CD4-positive, alpha-beta T cell treated with Interleukin-6 for 4 hours (primary cell): ENCODE data around the gene EVI5.
A peak's percentile ranks its signal among the peaks of the same experiment; 100 is the strongest.

Experiments
- DNase-seq: peaks from one replicate; pipeline ENCODE4 v3.0.0-alpha.2; 2020; ENCODE audit warnings: mixed read lengths

Gene EVI5

DNA sequence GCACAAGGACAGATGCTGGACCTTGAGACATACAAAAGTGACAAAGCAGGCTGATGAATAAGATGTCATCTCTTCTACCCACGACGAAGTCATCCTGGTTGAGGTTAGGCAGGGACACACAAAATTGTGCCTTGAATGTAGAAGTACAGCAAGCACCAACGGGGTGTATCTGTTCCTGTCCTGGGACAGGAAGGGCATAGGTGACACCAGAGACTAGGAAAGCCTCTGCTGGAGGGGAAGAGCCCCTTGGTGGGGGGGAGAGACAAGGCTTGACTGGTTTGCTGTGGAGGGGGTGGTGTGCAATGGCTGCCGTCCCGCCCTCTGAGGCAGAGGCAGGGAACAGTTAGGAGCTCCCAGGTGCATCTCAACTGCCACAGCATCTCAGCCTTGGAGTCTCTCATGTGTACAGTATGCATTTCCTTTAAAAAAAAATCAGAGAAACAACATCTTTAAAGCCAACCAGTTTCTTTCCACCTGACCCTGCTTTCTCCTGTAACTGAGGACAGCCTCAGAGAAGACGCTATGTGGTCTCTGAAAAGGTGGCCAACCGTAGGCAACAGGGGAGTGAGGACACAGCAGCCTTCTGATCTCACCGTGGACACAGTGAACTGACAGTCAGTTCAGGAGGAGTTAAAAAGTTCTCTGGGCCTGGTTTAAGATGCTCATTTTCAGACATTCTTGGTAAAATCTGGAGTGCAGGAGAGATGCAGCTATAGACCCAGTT is 280.5 kb downstream of the EVI5 start:
- DNase-seq: no peak

DNA sequence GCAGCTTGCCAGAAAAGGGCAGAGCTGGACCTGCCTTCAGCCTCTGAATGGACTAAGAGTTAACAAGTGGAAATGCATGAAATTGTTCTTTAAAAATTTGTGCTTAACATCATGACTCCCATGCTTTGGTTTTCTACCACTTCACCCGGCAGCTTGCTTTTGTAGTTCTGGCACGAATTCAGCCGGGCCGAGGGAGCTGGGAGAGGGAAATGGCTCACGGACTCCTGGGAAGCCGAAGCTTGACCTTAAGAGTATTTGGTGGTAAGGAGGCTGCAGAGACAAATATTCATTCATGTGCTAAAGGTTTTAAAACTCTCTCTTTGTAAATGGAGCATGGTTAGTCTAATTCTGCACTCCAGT is 281.0 kb downstream of the EVI5 start:
- no peak for DNase-seq

DNA sequence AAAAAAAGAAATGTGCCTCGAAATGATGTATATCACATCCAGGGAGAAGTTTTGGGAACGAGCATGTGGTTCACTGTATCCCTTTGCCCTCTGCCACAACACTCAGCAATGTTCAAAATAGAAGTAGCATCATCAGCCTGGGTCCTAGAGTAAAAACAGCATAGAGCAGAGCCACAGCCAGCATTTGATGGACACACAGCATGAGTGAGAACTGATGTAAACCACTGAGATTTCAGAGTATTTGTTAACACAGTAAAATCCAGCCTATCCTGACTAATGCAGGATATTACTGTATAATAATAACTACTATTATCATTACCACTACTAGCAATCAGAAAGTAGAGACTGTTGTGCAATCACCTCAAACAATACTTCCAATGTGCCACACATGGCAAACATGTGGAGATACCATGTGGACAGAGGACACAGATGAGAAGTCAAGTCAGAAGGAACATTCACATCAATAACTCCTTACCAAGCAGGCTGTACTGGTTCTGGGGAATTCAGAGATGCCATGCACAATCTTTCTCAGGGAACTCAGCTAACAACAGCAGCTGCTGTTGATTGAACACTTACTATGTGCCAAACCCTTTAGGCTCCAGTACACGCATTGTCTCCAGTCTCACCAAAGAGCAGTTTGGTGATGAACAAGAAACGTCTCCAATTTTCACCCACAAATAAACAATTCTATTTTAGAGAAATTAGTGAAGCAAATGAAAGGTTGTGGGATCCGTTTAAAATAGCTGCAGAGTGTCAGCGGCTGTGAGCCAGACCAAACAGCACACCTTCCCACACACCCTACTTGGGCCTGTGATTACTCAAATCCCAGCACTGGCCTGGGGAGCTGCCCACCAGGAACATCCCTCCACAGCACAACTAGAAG is 281.6 kb downstream of the EVI5 start:
- no peak for DNase-seq

DNA sequence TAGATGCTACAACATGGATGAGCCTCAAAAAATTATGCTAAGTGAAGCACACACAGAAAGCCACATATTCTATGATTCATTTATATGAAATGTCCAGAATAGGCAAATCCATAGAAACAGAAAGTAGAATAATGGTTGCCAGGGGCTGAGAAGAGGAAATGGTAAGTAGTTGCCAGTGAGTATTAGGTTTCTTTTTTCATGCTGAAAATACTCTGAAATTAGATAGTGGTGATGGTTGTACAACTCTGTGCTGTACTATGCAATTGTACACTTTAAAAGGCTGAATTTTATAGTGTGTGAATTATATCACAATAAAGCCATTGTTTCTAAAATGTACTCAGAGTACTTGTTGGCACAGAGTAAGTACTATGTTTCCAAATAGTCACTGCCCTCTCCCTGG is 282.7 kb downstream of the EVI5 start:
- DNase-seq: no peak

DNA sequence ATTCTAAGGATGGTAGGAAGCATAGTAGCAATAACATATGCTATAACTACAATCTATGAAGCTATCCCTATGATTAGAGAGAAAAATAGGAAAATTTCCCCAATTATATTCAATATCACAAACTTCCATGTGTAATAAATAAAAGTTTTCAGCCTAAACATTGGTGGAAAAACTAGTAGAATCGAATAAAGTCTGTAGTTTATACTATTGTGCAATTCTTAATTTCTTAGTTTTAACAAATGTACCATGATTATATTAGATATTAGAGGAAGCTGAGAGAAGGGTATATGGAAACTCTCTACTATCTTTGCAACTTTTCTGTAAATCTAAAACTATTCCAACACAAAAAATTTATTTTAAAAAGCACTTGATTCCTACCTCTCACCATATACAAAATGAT is 284.4 kb downstream of the EVI5 start:
- DNase-seq: no peak

DNA sequence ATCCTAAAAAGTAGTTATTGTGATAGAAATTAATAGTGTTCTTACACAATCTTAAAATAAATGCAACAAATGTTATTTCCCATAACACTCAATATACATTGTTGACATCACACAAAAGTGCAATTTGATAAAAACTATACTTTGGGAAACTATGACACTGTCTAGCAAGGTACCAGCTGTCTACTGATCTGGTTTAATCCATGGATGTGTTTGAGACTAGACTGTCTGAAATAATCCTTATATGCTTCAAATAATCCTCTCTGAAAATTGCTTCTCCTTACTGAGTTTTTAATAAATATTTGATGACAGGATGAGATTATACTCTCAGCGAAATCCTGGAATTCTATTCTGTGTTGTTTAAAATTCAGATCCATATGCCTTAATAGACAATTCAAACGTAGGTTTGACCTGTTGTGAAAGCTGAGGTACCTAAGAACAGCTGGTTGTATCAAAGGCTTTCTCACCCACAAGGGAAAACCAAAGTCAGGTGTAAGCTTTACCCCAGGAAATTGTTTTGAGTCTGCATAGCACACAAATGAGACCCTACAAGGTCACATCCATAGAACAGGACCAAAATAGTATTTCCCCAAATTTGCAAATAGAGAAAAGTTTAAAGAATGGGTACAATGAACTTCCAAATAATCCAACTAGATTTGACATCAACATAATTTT is 289.4 kb downstream of the EVI5 start:
- no peak for DNase-seq

DNA sequence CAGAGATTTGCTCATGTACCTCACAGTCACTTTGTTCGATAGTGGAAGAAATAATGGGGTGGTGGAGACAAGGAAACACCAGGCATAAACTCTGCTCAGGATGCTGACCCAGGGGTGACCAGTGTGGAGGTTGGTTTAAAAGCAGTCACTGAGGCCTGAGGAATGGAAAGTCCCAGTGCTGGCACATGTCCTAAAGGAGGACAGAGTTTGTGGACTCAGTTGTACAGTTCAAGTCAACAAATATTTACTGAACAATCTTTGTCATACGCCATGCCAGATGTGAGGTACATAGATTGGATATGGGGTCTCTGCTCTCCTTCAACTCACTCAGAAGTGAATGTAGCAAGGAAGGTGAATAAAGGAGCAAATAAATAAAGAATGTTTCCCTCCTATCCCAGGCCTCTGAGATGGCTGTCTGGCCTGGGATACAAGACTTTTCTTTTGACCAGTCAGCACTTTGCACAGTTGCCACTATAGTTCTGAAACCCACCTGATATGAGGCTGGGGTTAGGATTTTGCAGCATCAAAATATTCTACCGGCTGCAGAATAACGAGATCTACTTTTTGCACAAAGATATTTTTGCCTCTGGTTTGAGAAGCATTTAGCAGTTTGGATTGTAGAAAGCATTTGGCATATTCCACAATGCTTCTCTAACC is 290.3 kb downstream of the EVI5 start:
- DNase-seq: no peak

DNA sequence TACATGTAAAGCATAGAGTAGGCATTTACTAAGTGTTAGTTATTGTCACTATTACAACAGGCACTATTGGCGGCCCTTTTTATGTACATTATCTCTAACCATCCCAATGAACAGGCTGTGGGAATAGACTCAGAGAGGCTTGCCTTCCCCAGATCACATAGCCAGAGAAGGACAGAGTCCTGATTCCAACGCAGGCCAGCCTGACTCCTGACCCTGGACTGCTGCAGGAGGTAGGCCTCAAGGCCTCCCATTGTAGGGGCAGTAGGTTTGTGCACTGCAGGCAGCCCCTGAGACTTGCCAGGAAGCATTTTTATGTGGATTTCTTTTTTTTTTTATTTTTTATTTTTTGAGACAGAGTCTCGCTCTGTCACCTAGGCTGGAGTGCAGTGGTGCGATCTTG is 291.8 kb downstream of the EVI5 start:
- no peak for DNase-seq

DNA sequence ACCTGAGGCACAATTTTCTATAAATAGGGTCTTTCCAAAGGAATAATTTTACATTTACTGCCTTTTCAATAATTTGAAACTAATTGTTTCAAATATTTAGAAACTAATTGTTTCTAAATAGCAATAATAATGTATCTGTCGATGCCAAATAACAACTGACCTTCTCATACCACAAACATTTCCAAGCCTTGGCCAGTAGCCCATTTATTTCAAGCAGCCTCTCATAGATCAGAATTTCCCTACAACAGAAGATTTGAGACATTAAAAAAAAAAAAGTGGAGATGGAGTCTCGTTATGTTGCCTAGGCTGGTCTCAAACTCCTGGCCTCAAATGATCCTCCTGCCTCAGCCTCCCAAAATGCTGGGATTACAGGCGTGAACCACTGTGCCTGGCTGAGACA is 296.1 kb downstream of the EVI5 start:
- DNase-seq: no peak

DNA sequence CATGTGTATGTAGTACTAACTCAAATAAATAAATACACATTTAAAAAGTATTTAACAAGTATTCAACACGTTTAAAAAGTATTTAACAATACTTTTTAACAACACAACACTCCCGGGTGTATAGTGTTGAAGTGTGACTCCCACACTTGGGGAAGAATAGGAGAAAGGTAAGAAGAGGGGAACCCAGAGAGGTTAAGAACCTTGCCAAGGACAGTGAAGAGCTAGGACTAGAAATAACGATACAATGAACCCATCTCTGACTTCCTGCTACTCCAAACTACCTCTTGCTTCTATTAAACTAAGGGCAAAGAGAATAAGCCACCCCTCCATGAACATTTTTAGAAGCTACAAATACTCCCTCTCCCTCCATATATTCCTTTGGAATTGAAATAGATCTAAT is 296.5 kb downstream of the EVI5 start:
- DNase-seq: no peak

DNA sequence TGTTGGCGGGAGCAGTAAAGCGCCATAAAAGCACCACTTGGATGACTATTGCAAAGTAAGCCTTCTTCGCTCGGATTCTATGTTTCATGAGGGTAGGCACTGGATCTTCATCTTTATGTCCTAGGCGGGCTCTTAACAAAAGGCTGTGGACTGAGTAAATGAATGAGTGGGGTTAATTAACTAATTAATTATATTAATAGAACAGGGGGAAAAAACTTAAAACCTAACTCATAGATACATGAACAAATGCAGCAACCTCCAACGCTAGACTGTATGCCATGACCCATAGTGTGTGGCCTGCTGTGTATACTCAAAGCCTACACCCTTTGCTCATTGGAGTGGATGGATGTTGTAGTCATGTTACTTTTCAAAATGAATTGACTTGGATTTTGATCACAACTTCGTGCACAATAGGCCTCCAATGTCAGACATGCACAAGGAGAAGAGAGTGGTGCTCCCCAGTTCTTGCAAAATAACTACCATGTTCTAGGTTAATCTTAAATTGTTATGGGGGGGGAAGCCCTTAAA is 297.8 kb downstream of the EVI5 start:
- no peak for DNase-seq

DNA sequence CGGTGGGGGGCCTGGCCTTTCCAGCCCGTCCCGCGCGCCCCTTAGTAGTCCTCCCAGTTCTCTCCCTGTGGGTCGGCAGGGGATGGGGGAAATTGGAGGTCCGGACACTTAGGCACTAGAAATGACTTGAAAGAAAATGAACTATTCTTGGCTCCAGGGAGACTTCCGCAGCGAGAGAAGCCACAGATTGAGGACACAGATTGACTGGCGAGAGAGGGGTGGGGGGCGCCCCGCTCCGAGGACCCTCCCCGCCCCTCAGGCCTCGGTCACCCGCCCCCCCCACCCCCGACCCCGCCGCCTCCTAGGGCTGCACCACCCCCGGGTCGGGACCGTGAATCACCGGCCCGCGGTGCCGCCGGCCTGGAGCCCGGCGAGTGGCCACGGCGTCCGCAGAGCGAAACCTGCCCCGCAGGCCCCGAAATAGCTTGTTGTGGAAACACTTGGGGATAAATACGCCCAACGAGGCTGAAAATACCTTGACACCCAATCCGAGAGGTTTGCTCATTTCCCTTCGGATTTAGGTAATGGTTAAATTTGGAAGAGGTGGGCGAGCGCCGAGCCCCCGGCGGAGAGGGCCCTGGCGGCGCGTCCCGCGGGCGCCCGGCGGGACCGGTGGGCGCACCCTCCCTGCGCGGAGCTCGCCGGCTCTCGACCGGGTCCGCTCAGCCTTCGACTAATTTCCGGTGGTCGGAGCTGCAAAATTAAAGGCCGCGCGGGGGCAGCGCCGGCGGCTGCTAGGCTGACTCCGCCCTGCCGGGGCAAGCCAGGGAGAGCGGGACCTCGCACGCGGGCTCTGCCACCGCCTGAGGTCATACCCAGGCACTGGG is 298.4 kb downstream of the EVI5 start, which contains the start of gene GFI1:
Gene GFI1, minus strand, starts transcription at position 675 of the 827 bp plus-strand sequence. CDS start 3,438 bp downstream, outside the sequence.
- peak; percentile 70 for DNase-seq

DNA sequence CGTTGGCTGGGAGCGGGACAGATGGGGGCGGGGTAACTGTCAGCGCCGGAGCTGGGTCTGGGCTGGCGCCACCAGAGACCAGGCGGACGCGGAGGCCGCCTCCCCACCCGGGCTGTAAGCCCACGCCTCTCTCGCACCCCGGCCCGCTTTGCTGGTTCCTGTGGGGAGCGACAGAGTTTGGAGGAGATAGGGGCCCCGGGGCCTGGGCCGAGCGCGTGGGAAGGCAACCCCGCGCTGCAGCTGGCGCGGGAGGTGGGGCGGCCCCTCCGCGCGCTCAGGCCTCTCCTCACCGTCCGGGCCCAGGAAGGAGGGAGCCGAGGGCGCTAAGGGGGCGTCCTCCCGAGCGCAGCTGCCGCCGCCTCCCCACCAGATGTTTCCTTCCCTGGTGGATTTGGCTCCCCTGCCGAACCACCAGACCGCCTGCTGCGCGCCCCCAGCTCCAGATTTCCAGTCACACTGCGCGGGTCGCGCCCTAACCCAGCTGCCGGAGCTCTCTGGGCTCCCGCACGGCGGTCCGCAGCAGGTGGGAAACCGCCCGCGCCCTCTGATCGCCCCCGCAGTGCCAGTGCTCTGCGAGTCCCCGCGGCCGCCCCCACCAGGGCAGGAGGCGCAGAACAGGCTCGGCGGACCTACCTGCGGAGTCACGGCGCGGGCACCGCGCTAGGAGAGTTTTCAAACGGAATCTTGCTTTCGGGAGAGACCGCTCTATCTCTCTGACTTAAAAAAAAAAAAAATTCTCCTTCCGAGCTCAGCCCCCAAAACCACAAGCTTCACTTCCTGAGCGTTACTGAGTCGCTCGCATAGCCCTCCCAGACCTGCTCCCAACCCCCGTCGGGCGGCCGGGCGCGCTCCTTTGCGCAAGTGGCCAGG is 299.3 kb downstream of the EVI5 start:
- peak; percentile 87 for DNase-seq

DNA sequence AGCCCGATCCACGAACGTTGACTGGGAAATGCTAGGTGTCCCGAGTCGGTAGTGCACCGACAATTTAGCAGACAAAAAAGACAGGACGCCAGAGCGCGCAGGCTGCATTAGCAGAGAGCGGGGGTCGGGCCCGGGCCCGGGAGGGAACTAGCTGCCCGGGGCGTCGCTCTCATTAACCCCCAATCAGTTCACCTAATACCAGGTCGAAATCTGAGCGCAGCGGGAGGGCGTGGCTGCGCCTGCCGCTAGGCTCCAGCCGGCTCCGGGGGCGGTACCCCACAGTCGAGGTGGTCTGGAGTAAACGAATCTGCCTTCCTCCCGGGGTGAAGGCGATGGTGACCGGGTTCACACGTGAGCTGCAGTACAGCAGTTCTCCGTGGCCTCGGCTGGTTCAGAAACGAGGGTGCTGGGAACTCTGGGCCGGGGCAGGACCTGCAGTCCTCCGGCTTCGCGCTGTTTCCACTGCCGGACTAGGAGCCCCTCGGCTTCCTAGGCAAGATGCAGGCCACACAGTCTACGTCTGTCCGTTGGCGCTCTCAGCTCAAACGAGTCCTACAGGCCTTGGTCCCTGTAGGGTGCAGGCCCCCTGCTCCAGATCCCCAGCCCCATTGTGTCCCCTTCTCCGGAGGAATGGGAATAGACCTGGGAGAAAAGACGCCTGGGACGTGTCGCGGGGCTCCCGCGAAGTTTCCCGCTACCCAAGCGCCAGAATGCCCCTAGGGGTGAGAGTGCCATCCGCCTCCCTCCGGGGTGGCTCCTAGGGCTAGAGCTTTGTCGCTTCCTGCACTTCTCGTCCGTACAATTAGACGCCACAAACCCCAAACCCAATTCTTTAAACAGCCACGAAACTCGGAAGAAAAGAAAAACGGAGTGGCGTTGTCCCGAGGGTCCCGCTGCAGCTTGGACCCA is 300.2 kb downstream of the EVI5 start:
- DNase-seq: peak; percentile 76

DNA sequence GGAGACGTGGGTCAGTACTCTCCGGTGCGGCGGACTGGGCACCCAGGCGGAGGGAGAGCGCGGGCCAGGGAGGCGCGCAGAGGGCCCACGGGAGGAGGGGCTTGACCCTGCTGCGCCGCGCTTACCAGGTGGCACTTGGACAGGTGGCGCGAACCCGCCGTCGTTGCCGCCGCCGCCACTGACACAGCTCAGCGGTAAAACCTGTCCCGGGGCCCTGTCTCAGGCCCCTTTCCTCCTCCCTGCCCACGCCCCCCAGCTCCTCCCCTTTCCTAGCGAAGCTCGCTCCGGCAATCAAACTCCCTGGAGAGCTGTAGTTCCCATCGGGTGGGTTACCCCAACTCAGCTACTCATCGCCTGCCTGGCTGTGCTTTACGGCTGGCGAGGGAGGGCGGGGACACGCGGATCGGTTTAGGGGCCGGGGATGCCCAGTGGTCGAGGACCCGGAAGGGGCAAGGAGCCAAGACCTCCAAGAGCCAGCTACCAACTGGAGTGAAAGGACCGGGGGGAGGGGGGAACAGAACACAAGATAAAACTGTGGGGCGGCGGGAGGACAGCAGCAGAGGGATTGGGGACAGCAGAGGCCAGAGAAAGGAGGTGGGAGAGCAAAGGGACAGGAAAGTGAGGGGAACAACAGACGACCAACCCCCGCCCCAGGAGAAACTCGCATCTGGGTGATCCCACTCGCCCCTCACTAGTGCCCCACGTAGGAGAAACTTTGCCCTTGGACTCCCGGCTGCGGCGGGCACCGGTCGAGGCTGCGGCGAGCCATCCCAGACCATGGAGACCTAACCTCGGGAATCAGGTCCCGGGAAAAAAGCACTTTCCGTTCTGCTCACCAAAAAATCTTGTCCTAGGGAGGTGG is 301.1 kb downstream of the EVI5 start:
- peak; percentile 68 for DNase-seq

DNA sequence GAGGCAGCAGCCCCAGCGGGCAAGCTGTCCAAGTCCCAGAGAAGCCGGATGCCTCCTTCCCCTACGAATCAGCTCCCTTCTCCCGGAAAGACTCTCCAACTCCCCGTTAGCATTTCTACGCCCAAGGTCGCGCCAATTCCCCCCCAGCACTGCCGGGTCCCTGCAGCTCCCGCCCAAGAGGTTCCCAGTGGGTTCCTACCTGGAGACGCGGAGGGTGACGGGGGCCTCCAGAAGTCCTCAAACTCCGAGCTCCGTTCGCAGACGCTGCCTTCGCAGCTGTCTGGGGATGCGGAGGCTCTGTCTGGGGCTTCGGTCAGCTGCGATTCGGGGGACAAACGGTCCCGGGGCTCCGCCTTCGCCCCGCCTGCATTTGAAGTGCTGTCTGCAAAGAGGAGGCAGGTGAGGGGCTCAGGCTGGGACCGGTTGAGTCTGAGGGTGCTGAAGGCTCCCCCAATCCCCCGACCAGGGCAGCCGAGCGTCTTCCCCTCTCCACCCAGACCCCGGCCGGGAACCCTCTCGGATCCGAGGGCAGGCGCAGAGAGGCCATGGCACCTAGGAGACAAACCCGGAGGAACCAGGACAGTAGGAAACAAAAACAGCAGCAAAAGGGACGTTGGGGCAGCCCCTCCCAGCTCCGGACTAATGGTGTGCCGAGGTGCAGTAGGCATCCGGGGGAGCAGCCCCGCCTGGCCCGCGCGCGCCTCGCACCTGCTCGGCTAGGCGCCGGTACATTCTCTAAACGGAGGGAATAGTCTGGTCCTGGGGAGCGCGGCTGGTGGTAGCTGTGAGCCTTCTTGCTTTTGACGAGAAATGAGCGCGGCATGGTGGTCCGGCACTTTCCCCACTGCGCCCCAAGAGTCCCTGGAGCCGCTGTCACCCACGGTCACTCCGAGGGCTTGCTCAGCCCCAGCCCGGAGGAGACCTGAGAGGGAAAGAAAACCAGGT is 302.0 kb downstream of the EVI5 start:
- peak; percentile 66 for DNase-seq

DNA sequence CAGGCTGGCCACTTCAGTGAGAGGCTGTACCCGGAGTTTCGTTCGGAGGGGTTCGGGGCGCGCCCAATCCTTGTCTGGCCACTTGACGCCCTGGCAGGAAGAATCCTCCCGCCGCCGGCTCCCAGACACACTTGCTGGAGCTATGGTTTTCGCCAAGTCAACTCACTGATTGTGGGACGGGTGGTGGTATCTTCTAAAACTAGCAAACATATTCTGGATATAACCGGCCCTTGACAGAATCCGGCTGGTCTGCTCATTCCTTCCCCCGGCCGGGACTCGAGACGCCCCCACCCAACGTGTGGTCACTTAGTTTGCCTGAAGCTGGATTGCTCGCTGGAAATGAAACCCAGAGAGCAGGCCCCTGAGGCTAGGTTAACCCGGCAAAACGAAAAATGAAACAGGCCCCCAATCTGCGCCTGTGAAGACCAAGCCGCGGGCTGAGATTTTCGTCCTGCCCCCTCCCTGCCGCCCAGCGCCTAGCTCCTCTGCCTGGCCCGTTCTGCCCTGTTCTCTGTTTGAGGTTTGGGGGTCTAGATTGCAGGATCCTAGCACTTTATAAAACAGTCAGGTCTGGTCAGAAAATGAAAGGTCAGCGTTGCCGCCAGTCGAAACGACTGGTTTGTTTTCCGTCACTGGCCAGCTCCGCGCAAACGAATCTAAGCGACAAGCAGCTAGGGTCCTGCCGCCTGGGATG is 302.8 kb downstream of the EVI5 start:
- no peak for DNase-seq
